Trophoblast cell (in vitro differentiated cells and primary cell): ENCODE measurements around the gene MYLK.

Source experiments
- DNase-seq, 2 donors: peaks; one replicate each; pipeline ENCODE4 v3.0.0-alpha.2; 2016
- H2AFZ ChIP-seq: 2 replicates; pipeline ENCODE4 v1.6.1; 2013; ENCODE audit warnings: low read length, moderate library complexity, mild to moderate bottlenecking; ENCODE audit not compliant: insufficient read depth, poor library complexity
- H2AK5ac ChIP-seq: 2 replicates; pipeline ENCODE4 v1.6.1; 2013; ENCODE audit warnings: mild to moderate bottlenecking, low read length
- H2BK120ac ChIP-seq: 2 replicates; pipeline ENCODE4 v1.6.1; 2013; ENCODE audit warnings: low read length, mild to moderate bottlenecking, moderate library complexity; ENCODE audit not compliant: insufficient read depth, poor library complexity
- H2BK12ac ChIP-seq: 2 replicates; pipeline ENCODE4 v1.6.1; 2013; ENCODE audit warnings: mild to moderate bottlenecking, low read length, moderate library complexity
- H2BK5ac ChIP-seq: 2 replicates; pipeline ENCODE4 v1.6.1; 2013; ENCODE audit warnings: low read length, low read depth, moderate library complexity, mild to moderate bottlenecking; ENCODE audit not compliant: poor library complexity
- H3K14ac ChIP-seq: 2 replicates; pipeline ENCODE4 v1.6.1; 2013; ENCODE audit warnings: mild to moderate bottlenecking, low read length
- H3K18ac ChIP-seq: 2 replicates; pipeline ENCODE4 v1.6.1; 2013; ENCODE audit warnings: mild to moderate bottlenecking, low read length
- H3K23ac ChIP-seq: 2 replicates; pipeline ENCODE4 v1.6.1; 2013; ENCODE audit warnings: low read length
- H3K27ac ChIP-seq: 2 replicates; pipeline ENCODE4 v1.5.1; 2013; ENCODE audit warnings: low read depth, mild to moderate bottlenecking, inconsistent platforms, low read length, moderate library complexity
- H3K27me3 ChIP-seq: 2 replicates; pipeline ENCODE4 v1.6.1; 2013; ENCODE audit warnings: inconsistent platforms, mild to moderate bottlenecking, low read length, moderate library complexity; ENCODE audit not compliant: insufficient read depth
- H3K36me3 ChIP-seq, 2 experiments: 1 replicate in 1 of 2; 2 replicates in 1 of 2; pipeline ENCODE4 v1.6.1; 2013; ENCODE audit warnings: low read length in 2 of 2, mild to moderate bottlenecking in 2 of 2, moderate library complexity in 1 of 2; ENCODE audit not compliant: insufficient read depth in 2 of 2, control insufficient read depth in 1 of 2
- H3K4ac ChIP-seq: 2 replicates; pipeline ENCODE4 v1.6.1; 2013; ENCODE audit warnings: low read depth, mild to moderate bottlenecking, low read length, moderate library complexity
- H3K4me1 ChIP-seq, 2 experiments: 1 replicate in 1 of 2; 2 replicates in 1 of 2; pipeline ENCODE4 v1.6.1; 2013; ENCODE audit warnings: low read length in 2 of 2, mild to moderate bottlenecking in 2 of 2, moderate library complexity in 1 of 2; ENCODE audit not compliant: insufficient read depth in 2 of 2, control insufficient read depth in 1 of 2
- H3K4me2 ChIP-seq: 2 replicates; pipeline ENCODE4 v1.6.1; 2013; ENCODE audit warnings: inconsistent platforms, mild to moderate bottlenecking, low read length, moderate library complexity
- H3K4me3 ChIP-seq: 2 replicates; pipeline ENCODE4 v1.5.1; 2013; ENCODE audit warnings: mild to moderate bottlenecking, low read depth, low read length, inconsistent platforms
- H3K79me1 ChIP-seq: one replicate; pipeline ENCODE4 v1.6.1; 2013; ENCODE audit warnings: low read length
- H3K79me2 ChIP-seq: 2 replicates; pipeline ENCODE4 v1.6.1; 2013; ENCODE audit warnings: low read length, mild to moderate bottlenecking; ENCODE audit not compliant: control insufficient read depth, insufficient read depth, poor library complexity
- H3K9ac ChIP-seq: 2 replicates; pipeline ENCODE4 v1.6.1; 2013; ENCODE audit warnings: mild to moderate bottlenecking, low read length
- H3K9me3 ChIP-seq: 2 replicates; pipeline ENCODE4 v1.6.1; 2013; ENCODE audit warnings: low read depth, mild to moderate bottlenecking, control low read depth, inconsistent platforms, low read length; ENCODE audit not compliant: insufficient read depth
- H4K12ac ChIP-seq: 2 replicates; pipeline ENCODE4 v1.6.1; 2013; ENCODE audit warnings: low read depth, mild to moderate bottlenecking, low read length, moderate library complexity
- H4K8ac ChIP-seq: 2 replicates; pipeline ENCODE4 v1.6.1; 2013; ENCODE audit warnings: low read depth, mild to moderate bottlenecking, low read length, moderate library complexity
- H4K91ac ChIP-seq: one replicate; pipeline ENCODE4 v1.6.1; 2013; ENCODE audit warnings: low read depth, mild to moderate bottlenecking, low read length, moderate library complexity
- WGBS: extraction: QIAGEN DNeasy Blood & Tissue Kit; methylation state at CpG from one replicate; pipeline ENCODE4 v1.1.7; 2013; ENCODE audit warnings: missing lambda C conversion rate; ENCODE audit not compliant: insufficient read length, insufficient coverage; ENCODE audit errors: extremely low coverage; 5-methylcytosine and 5-hydroxymethylcytosine counted together

MYLK gene

DNA sequence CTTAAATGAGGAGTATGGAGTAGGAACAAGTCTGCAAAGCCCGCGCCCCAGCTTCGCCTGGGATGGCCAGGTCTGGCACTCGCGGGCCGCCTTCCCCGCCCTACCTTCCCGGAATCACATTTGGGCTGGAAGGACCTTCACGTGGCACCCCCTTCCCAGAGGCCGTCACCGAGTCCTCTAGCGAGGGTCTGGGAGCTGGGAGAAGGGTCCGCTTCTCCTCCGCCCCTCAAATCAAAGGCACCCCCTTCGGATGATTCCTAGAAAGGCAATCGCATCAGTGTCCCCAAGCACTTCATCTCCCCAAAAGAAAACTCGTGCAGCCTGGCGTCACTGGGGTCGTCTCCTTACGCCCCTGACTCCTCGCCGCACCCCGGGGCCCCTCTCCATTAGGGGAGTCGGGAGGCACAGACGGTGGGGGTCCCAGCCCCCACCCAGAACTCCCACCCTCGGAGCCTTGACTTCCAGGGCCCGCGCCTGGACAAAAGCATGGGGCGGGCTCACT, 380 bp downstream of the MYLK start:
- Histone ChIP-seq H3K27ac (no peak overlapping the region), H2BK120ac (peak overlapping the region; percentile 83), H4K8ac (peak overlapping the region; percentile 78), H2AK5ac (peak overlapping the region; percentile 68), H3K9ac (peak overlapping the region; percentile 30), H3K36me3 (no peaks in the 10 kb centered on the region), H4K91ac (peak overlapping the region; percentile 64), H3K4me2 (peak overlapping the region; percentile 83), H3K14ac (peak overlapping the region; percentile 92), H3K79me1 (peaks cover 7% of the 10 kb centered on the region), H3K4me1 (peaks cover 10 to 21% of the 10 kb centered on the region in 2 experiments), H4K12ac (peak overlapping the region; percentile 83), H3K4me3 (peak overlapping the region; percentile 66), H2BK5ac (peak overlapping the region; percentile 23), H3K27me3 (no peaks in the 10 kb centered on the region), H3K18ac (peak overlapping the region; percentile 92), H2BK12ac (peak overlapping the region; percentile 17), H3K23ac (peak overlapping the region; percentile 2), H3K4ac (peak overlapping the region; percentile 67), H3K9me3 (no peaks in the 10 kb centered on the region), H2AFZ (peak overlapping the region; percentile 8), H3K79me2 (peaks cover 4% of the 10 kb centered on the region)
- WGBS: no CpG with 5 or more reads among the region's 29 CpGs
- DNase-seq: no peak

GRCh38 chr3:123883111-123883510, 1.0 kb downstream of the MYLK start:
- Histone ChIP-seq H4K91ac (no peak overlapping the region), H3K4me3 (no peak overlapping the region), H3K9me3 (no peaks in the 10 kb centered on the region), H3K4me2 (peak overlapping the region; percentile 83), H3K79me1 (peaks cover 7% of the 10 kb centered on the region), H3K27me3 (no peaks in the 10 kb centered on the region), H3K9ac (no peak overlapping the region), H3K18ac (no peak overlapping the region), H3K36me3 (no peaks in the 10 kb centered on the region), H3K23ac (no peak overlapping the region), H3K4me1 (peaks cover 10 to 21% of the 10 kb centered on the region in 2 experiments), H3K14ac (no peak overlapping the region), H3K27ac (no peak overlapping the region), H2BK120ac (no peak overlapping the region), H2AK5ac (no peak overlapping the region), H2BK12ac (no peak overlapping the region), H3K4ac (no peak overlapping the region), H4K12ac (no peak overlapping the region), H2BK5ac (no peak overlapping the region), H3K79me2 (peaks cover 4% of the 10 kb centered on the region), H2AFZ (no peak overlapping the region), H4K8ac (no peak overlapping the region)
- DNase-seq: no peak
- WGBS: no CpG with 5 or more reads among the region's 4 CpGs

DNA sequence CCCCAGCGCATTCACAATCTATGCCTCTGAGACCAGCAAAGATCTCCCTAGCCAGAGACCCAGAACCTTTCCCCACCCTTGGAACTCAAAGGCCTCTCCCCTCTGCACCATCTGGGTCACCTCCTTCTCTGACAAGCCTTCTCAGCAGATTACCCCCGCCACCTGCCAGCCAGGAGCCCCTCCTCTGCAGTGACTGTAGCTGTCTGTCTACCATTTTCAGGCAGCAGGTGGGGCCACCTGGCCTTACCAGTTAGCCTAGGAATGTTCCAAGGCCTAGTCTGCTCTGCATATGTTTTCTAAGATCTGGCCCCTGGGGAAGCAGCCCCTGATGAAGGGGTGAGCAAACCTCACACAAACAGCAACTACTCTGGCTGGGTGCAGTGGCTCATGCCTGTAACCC, 2.4 kb downstream of the MYLK start:
- peak overlapping the region; percentile 11 for H4K91ac ChIP-seq

DNA sequence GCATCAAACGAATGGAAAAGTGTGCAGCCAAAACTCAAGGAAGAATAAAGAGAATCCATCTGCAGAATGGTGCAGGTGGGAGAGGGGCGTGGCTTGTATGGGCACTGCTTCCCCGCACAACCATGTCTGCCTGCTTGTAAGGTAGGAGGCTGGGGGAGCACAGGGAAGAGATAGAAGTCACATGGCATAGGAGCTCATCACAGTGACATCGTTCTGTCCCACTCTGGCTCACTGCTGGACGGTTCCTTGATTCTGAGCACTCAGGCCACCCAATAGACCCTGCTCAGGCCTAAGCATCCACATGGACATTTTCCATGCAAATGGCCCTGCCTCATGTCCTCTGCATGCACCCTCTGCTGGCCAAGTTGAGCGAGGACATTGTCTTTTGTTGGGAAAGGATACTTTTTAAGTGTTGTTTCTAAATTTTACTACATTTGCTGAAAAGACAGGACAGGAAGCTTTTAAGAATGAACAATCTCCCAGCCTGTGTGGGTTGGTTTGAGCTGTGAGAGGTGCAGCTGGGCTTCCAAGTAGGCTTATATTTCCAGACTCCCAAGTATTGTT, 3.1 kb downstream of the MYLK start:
- Histone ChIP-seq H2BK12ac (no peak overlapping the region), H3K4me2 (no peak overlapping the region), H3K9me3 (no peaks in the 10 kb centered on the region), H4K91ac (no peak overlapping the region), H3K23ac (no peak overlapping the region), H4K12ac (no peak overlapping the region), H2BK120ac (no peak overlapping the region), H3K9ac (no peak overlapping the region), H3K36me3 (no peaks in the 10 kb centered on the region), H3K4me1 (peaks cover 10 to 23% of the 10 kb centered on the region in 2 experiments), H3K18ac (no peak overlapping the region), H3K79me2 (peaks cover 4% of the 10 kb centered on the region), H2AFZ (no peak overlapping the region), H2AK5ac (no peak overlapping the region), H3K4ac (no peak overlapping the region), H3K27ac (no peak overlapping the region), H3K79me1 (peaks cover 7% of the 10 kb centered on the region), H3K27me3 (no peaks in the 10 kb centered on the region), H3K14ac (no peak overlapping the region), H3K4me3 (no peak overlapping the region), H2BK5ac (no peak overlapping the region), H4K8ac (no peak overlapping the region)
- no CpG with 5 or more reads among the region's 6 CpGs for WGBS
- DNase-seq: peak in 1 of 2 donors; percentile 62

More for the DNA sequence above, 2.4 kb downstream of the MYLK start:
- Histone ChIP-seq H3K9ac (no peak overlapping the region), H3K18ac (no peak overlapping the region), H2AK5ac (no peak overlapping the region), H3K4me2 (no peak overlapping the region), H2BK120ac (no peak overlapping the region), H2BK12ac (no peak overlapping the region), H3K14ac (no peak overlapping the region), H3K79me1 (peaks cover 7% of the 10 kb centered on the region), H3K79me2 (peaks cover 4% of the 10 kb centered on the region), H2AFZ (no peak overlapping the region), H2BK5ac (no peak overlapping the region), H3K27me3 (no peaks in the 10 kb centered on the region), H3K4ac (no peak overlapping the region), H3K23ac (no peak overlapping the region), H3K9me3 (no peaks in the 10 kb centered on the region), H4K12ac (no peak overlapping the region), H3K27ac (no peak overlapping the region), H3K36me3 (no peaks in the 10 kb centered on the region), H3K4me1 (peaks cover 10 to 23% of the 10 kb centered on the region in 2 experiments), H4K8ac (no peak overlapping the region), H3K4me3 (no peak overlapping the region)
- DNase-seq: no peak
- no CpG with 5 or more reads among the region's 2 CpGs for WGBS
